Nucleus accumbens (tissue), 56 donors: ENCODE measurements around the gene PCDH12.
"Not testable (repeated sequence)": the region's sequence is repeated elsewhere in the genome, so short reads cannot be mapped to it uniquely, and the experiment has no call there.

Source experiments
- DNase-seq, 56 donors: peaks; one replicate each; lab custom pipeline; 2025; lab: John Stamatoyannopoulos, UW

The PCDH12 gene

GRCh38 chr5:141941779-141942178 is 16.2 kb downstream of the PCDH12 start:
- DNase-seq: no peak

GRCh38 chr5:141941307-141941706 is 16.7 kb downstream of the PCDH12 start:
- DNase-seq: no peak

GRCh38 chr5:141940695-141941271 is 17.2 kb downstream of the PCDH12 start:
- DNase-seq: peak in 8 of 56 donors; percentile 12 to 29 (median 22)

GRCh38 chr5:141935538-141935937 is 22.5 kb downstream of the PCDH12 start:
- DNase-seq: no peak

GRCh38 chr5:141934099-141934844 is 23.7 kb downstream of the PCDH12 start:
- DNase-seq: no peak

- DNase-seq: no peak
Observed at GRCh38 chr5:141933151-141933550, 24.9 kb downstream of the PCDH12 start.

GRCh38 chr5:141931694-141932093 is 26.3 kb downstream of the PCDH12 start:
- DNase-seq: no peak

GRCh38 chr5:141929398-141930058 is 28.5 kb downstream of the PCDH12 start:
- no peak for DNase-seq

- no peak for DNase-seq
Observed at GRCh38 chr5:141928051-141928450, 30.0 kb downstream of the PCDH12 start.

GRCh38 chr5:141926434-141926833 is 31.6 kb downstream of the PCDH12 start:
- DNase-seq: no peak

- peak; percentile 62 to 98 (median 92) for DNase-seq
Observed at GRCh38 chr5:141923448-141924313, 34.3 kb downstream of the PCDH12 start, which contains the start of gene DELE1. DELE1 (plus strand) TSS chr5:141923871; CDS start chr5:141923942, 71 bp downstream.

GRCh38 chr5:141922827-141923447 is 35.1 kb downstream of the PCDH12 start:
- DNase-seq: not testable (repeated sequence)

GRCh38 chr5:141920771-141921170 is 37.2 kb downstream of the PCDH12 start:
- DNase-seq: no peak

- no peak for DNase-seq
Observed at GRCh38 chr5:141919218-141920119, 38.5 kb downstream of the PCDH12 start.

- DNase-seq: no peak
Observed at GRCh38 chr5:141917760-141918159, 40.2 kb downstream of the PCDH12 start.

- DNase-seq: no peak
Observed at GRCh38 chr5:141916522-141916921, 41.5 kb downstream of the PCDH12 start.

GRCh38 chr5:141915881-141916336 is 42.1 kb downstream of the PCDH12 start:
- DNase-seq: peak in 2 of 56 donors; percentile 16 to 19

- DNase-seq: no peak
Observed at GRCh38 chr5:141914797-141915196, 43.2 kb downstream of the PCDH12 start.

GRCh38 chr5:141914199-141914743 is 43.7 kb downstream of the PCDH12 start:
- DNase-seq: peak in 47 of 56 donors; percentile 10 to 73 (median 42)
